Neural cell (in vitro differentiated cells): ENCODE results near the gene CFAP99.

Source experiments
- EP300 ChIP-seq: fragments of 450-650 bp; conservative IDR thresholded peaks from 2 replicates; pipeline ENCODE4 v1.6.1; 2014; ENCODE audit warnings: antibody characterized with exemption, mild to moderate bottlenecking, moderate library complexity; ENCODE audit not compliant: poor library complexity, severe bottlenecking
- REST ChIP-seq: IDR thresholded peaks from 2 replicates; pipeline ENCODE4 v1.6.1; 2012; ENCODE audit warnings: borderline replicate concordance
- TAF1 ChIP-seq: IDR thresholded peaks from 2 replicates; pipeline ENCODE4 v1.6.1; 2012; ENCODE audit warnings: low read depth

DNA sequence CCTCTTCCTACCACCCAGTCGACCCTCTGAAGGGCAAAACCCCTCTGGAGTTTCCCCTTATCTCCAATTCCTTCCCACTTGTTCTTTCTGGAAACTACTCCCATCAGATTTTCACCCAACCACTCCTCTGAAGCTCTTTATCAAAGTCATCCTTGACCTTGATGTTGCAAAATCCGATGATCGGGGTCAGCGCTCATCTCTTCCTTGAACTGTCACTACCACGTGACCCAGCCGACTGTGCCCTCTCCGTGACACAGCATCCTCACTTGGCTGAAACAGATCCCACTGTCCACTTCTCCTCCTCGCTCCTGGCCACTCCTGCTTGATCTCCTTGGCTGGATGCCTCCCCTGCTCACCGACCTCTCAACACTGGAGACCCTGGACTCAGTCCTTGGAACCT is 1.1 kb downstream of the CFAP99 start:
- TF ChIP-seq REST, result no peak
- no peak for TF ChIP-seq EP300
- TF ChIP-seq TAF1, result no peak
